GM21528 (cell line): Measurements from ENCODE around the gene ORM1.

Experiments used
- ATAC-seq: cut with Tn5 transposase; IDR thresholded peaks from one replicate; pipeline ENCODE4 v1.9.1; 2021; ENCODE audit warnings: mild to moderate bottlenecking, moderate library complexity; ENCODE audit not compliant: unreplicated experiment, low FRiP score

Gene ORM1

DNA sequence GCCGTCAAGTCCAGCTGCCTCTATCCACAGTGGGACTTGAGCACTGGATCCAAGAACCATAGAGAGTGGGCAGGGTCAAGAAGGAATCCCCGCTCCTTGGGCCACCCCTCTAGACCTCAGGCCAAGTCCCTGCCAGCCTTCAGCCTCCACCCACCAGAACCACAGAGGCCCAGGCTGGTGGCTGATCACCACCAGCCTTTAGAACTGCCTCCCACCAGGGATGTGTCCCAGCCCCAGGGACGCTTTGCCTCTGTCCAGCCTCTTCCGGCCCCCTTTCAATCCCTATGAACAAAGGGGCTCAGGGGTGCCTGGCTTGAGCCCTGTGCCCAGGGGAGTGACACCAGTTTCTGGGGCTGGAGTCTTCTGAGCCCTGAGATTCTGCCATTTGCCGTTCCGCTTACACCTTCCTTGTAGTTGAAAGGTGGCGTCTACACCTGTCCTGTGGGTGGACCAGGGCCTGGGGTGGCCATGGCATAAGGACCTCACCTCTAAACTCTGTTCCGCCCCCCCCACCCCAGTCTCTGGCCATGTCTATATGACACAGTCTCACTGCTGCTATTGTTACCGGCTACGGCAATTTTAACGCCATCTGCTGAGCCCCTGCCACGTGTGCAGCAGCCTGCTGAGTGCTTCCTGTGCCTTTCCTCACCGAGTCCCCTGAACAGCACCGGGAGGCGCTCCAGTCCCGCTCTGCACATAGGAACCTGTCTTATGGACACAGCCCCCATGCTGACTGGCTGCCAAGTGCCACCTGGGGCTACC is 35.7 kb upstream of the ORM1 start:
- ATAC-seq = no peak

- no peak for ATAC-seq
These were observed 35.1 kb upstream of the ORM1 start for GRCh38 chr9:114287763-114288192.

DNA sequence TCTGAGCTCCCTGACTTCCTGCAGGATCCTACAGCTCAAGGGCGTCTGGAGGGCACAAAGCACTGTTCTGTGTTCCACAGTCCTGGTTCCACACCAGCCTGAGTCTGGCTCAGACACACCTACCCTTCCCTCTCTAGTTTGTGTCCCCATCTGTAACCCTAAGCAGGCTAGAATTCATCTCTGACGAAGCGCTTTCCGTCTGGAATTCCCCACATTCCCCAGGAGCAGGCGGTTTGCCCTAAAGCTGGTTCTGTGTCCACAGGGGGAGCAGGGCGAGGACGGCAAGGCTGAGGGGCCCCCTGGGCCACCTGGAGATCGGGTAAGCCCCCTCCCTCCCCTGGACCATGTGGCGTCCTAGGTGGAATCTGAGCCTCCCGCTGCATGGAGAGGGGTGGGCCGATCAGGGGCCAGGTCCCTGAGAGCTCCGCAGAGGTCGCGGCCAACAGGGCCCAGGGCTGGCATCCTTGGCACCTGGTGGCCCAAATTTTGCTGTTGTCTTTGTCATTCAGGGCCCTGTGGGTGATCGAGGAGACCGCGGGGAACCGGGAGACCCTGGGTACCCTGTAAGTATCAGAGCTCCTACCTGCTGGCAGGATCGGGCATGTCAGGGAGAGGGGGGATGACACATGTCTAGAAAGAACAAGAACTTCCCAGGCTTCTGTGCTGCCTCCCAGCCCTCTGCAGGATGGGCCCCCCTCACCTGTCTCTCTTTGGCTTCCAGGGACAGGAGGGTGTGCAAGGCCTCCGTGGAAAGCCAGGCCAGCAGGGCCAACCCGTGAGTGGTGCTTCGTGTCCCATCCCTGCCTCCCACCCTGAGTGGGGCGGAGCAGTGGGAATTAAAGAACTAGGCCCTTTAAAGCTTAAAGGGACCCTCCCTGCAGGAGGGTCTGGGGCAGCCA is 34.5 kb upstream of the ORM1 start:
- ATAC-seq = no peak

GRCh38 chr9:114289106-114289505 is 33.8 kb upstream of the ORM1 start:
- no peak for ATAC-seq

DNA sequence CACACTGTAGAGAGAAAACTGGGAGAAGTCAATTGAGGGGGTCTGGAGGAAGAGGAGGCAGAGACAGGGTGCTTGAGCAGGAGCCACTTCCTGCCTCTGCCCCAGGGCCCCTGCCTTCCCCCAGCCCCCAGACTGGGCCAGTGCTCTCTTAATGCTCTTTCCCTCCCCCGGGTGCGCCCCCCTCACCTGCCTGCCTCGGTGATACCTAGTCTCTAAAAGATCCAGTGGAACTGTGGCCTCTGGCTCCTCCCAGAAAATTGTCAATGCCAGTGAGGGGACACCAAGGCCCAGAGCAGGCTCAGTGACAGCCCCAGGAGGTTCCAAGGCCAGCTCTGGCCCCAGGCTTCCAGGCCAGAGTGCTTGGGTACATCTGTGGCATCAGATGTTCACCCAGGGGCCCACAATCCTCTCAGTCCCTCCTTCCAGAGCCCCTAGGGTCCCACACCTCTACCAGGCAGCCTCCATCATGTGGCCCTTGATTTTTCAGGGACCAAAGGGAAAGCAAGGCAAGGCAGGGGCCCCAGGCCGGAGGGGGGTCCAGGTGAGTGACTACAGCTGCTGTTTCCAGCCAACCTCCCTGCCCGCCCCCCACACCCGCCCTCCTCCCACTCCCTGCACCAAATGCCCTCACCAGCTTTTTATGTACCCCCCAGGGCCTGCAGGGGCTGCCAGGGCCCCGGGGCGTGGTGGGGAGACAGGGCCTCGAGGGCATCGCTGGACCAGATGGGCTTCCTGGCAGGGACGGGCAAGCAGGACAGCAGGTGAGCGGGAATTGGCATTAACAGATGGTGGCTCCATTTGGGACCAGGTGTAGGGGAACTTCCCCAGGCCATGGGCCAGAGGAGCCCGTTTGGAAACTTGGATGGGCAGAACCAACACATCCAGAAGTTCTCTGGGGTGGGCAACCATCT is 33.1 kb upstream of the ORM1 start:
- no peak for ATAC-seq

DNA sequence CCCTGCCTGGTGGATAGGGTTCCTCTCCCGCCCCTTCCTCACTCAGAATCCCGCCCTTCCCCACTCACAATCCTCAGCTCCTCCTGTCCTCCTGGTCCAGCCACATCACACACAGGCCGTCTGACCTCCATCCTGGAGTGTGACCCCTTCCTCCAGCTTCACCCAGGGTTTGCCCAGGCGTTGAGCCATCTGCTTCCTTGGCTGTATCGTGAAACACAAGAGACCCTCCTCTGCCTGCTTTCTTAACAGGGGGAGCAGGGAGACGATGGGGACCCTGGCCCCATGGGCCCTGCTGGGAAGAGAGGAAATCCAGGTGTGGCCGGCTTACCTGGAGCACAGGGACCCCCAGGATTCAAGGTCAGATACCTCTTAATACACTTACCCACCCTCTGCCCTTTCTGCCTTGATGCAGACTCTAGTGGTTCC is 32.3 kb upstream of the ORM1 start:
- no peak for ATAC-seq

- no peak for ATAC-seq
These were observed 31.8 kb upstream of the ORM1 start for GRCh38 chr9:114291064-114291474.

GRCh38 chr9:114291886-114292590 is 30.9 kb upstream of the ORM1 start:
- ATAC-seq = no peak

- no peak for ATAC-seq
These were observed 28.2 kb upstream of the ORM1 start for GRCh38 chr9:114294664-114295063.

- ATAC-seq = no peak
These were observed 26.6 kb upstream of the ORM1 start for GRCh38 chr9:114296338-114296737.

- ATAC-seq = no peak
These were observed 23.4 kb upstream of the ORM1 start for GRCh38 chr9:114299286-114300152.

DNA sequence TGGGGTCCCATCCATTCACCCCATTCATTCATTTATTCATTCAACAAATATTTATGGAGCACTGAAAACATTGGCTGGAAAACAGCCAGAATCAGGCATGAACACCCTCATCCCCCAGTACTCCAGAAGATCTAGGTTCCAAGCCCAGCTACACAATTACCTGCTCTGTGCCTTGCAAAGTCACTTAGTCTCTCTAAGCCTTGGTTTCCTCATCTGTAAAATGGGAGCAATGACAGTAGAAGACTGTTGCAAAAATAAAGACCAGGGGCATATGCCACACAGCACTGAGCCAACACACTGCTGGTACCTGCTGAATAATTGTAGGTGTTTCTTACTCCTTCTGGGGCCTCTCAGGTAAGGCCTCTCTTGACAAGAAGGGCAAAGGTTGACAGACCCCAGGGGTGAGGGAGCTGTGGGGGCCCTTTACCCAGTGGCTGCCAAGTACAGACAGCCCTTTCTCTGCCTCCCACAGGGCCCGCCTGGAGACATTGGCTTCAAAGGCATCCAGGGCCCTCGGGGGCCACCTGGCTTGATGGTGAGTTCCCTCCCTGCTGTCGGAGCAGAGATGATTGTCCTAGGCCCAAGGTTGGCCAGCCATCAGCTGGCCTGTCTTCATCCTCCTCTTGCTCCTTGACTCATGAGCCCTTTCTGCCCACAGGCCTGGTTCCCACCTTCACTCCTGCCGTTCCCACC is 22.6 kb upstream of the ORM1 start:
- no peak for ATAC-seq

DNA sequence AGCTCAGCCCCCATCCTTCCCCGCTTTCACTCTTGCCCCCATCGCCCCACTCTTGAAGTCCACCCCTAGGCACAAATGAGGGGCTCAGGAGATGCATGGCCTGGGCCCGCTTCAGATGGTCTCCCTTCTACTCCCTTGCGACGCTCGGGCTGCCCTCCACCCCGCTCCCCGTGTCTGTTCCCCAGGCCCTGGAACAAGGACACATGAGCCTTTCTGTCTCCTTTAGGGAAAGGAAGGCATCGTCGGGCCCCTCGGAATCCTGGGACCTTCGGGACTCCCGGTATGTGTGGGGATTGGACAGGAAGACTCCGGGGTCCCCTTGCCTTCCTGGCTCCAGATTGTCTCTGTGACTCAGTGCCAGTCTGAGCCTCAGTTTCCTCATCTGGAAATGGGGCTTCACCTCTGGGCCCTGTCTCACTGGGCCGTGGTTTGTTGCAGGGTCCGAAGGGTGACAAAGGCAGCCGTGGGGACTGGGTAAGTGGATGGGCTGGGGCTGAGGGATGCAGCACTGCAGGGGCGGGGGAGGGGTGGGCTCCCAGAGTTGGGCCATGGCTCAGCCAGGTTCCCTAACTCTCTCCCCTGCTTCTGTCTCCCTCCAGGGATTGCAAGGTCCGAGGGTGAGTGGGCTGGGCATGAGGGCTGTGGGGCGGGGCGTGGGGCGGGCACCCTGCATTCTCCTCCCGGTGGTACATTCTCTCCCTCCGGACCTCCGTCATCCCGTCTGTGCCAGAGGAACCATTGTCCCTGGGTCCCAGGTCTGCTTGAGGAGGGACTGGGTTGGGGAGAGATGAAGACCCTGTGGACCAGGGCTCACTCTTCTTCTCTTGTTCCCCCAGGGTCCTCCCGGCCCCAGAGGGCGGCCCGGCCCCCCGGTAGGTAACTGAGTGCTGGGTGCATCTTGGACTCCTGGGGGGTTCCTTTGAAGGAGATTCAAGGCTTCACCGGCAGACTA is 21.8 kb upstream of the ORM1 start:
- no peak for ATAC-seq

GRCh38 chr9:114301798-114302565 is 20.9 kb upstream of the ORM1 start:
- ATAC-seq = no peak

DNA sequence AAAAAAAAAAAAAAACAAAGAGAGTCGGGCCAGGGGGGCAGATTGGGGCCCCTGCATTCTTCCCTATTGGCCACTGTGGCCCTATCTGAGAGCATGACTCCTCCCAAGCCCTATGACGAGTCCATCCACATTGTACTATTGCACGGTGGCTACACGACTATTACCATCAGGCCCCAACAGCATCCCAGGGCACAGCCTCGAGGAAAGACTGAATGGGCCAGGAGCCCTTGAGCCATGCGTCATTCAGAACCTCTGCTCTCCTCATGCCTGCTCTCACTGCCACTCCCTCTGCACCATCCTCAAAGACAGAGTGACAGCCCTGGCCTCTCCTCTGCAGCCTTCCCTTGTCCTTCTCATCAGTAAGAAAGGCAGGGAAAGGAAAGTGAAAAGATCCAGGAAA is 20.2 kb upstream of the ORM1 start:
- no peak for ATAC-seq

DNA sequence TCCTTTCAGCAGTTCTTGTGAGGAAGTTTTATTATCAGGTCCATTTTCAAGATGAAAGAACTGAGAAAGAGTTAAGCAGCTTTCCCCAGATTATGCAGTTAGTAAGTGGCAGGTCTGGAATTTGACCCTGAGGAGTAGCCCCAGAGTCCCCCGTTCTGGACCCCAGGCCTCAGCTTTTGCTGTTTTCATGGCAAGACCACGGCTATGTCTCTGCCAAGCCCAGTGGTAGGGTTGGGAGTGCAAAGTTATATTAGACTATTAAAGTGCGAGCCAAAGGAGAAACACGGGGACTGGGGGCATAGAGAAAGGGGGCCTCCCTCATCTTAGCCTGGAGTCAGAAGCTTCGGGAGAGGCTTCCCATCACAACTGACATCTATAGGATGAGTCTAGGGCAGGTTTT is 19.3 kb upstream of the ORM1 start:
- ATAC-seq = no peak

- ATAC-seq = no peak
These were observed 18.9 kb upstream of the ORM1 start for GRCh38 chr9:114303977-114304376.
